ENCODE measurements around the gene PNP.
A peak's percentile ranks its signal among the peaks of the same experiment; 100 is the strongest.

The PNP gene

GRCh38 chr14:20498622-20499021 lies 29.4 kb downstream of the PNP start:
- Histone ChIP-seq H3K27ac (peak overlapping the region; percentile 89), H3K9ac (peak overlapping the region; percentile 28; the same call in 1 of the 2 replicates), H4K20me1 (ENCODE audit: insufficient read depth) (no peaks in the 10 kb centered on the region), H2AFZ (ENCODE audit: low read depth) (peak overlapping the region; percentile 56), H3K79me2 (ENCODE audit: insufficient read depth, low read depth) (no peaks in the 10 kb centered on the region), H3K27me3 (ENCODE audit: insufficient read depth, low read depth) (no peaks in the 10 kb centered on the region), H3K4me3 (IDR thresholded peaks at IDR 0.05; ENCODE audit: insufficient read depth, low read depth, low read length) (no peak overlapping the region), H3K4me2 (peak overlapping the region; percentile 99), H3K4me1 (ENCODE audit: low read depth, poor library complexity, severe bottlenecking) (peaks cover 66% of the 10 kb centered on the region), H3K36me3 (ENCODE audit: insufficient read depth) (no peaks in the 10 kb centered on the region)
- no peak for TF ChIP-seq CTCF (conservative IDR thresholded peaks at IDR 0.05; ENCODE audit: low read depth, low read length)

DNA sequence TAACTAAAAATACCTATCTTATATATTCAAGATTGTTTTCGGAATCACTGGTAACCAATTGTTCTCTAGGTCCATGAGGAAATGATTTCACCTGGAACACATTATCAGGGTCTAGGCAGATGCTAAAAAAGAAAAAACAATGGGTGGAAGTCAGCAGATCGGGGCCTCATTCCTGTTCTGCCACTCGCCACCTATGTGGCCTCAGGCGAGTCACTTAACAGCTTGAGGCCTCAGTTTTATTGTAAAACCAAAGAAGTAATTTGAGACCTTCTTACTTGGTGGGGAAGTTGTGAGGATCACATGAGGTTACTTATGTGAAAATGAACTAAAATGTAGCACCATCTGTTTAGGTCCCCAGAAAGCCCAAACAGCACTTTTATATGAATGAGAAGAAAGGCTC lies 29.9 kb downstream of the PNP start:
- TF ChIP-seq CTCF (conservative IDR thresholded peaks at IDR 0.05; ENCODE audit: low read depth, low read length), result no peak
- peak overlapping the region; percentile 56; the same call in 1 of the 2 replicates for H2AFZ ChIP-seq (ENCODE audit: low read depth)
- peak overlapping the region; percentile 89 for H3K27ac ChIP-seq
- peak overlapping the region; percentile 28; the same call in 1 of the 2 replicates for H3K9ac ChIP-seq
- no peaks in the 10 kb centered on the region for H3K79me2 ChIP-seq (ENCODE audit: insufficient read depth, low read depth)
- no peaks in the 10 kb centered on the region for H4K20me1 ChIP-seq (ENCODE audit: insufficient read depth)
- H3K4me3 ChIP-seq (IDR thresholded peaks at IDR 0.05; ENCODE audit: insufficient read depth, low read depth, low read length), result no peak overlapping the region
- H3K4me1 ChIP-seq (ENCODE audit: low read depth, poor library complexity, severe bottlenecking), result peaks cover 61% of the 10 kb centered on the region
- no peaks in the 10 kb centered on the region for H3K27me3 ChIP-seq (ENCODE audit: insufficient read depth, low read depth)
- H3K36me3 ChIP-seq (ENCODE audit: insufficient read depth), result no peaks in the 10 kb centered on the region
- H3K4me2 ChIP-seq, result peak overlapping the region; percentile 99

GRCh38 chr14:20499881-20500280 lies 30.7 kb downstream of the PNP start:
- H3K4me2 ChIP-seq, result peak overlapping the region; percentile 99
- H2AFZ ChIP-seq (ENCODE audit: low read depth), result peak overlapping the region; percentile 56

DNA sequence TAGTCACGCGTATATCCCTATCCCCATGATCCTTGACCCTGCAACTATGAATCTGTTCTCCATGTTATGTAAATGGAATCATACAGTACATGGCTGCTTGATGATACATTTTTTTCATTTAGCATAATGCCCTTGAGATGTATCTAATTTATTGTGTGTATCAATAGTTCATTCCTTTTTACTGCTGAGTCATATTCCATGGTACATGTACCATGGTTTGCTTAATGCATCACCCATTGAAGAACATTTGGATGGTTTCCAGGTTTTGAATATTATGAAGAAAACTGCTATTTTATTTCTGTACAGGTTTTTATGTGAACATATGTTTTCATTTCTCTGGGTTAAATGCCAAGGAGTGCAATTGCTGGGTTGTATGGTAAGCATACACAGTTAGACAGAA lies 32.1 kb downstream of the PNP start:
- no peaks in the 10 kb centered on the region for H3K79me2 ChIP-seq (ENCODE audit: insufficient read depth, low read depth)
- no peak overlapping the region for H2AFZ ChIP-seq (ENCODE audit: low read depth)
- H3K4me1 ChIP-seq (ENCODE audit: low read depth, poor library complexity, severe bottlenecking), result peaks cover 44% of the 10 kb centered on the region
- H3K4me2 ChIP-seq, result no peak overlapping the region
- no peaks in the 10 kb centered on the region for H3K36me3 ChIP-seq (ENCODE audit: insufficient read depth)
- no peaks in the 10 kb centered on the region for H3K27me3 ChIP-seq (ENCODE audit: insufficient read depth, low read depth)
- H3K4me3 ChIP-seq (IDR thresholded peaks at IDR 0.05; ENCODE audit: insufficient read depth, low read depth, low read length), result no peak overlapping the region
- H4K20me1 ChIP-seq (ENCODE audit: insufficient read depth), result no peaks in the 10 kb centered on the region
- no peak overlapping the region for H3K9ac ChIP-seq
- H3K27ac ChIP-seq, result no peak overlapping the region
- no peak for TF ChIP-seq CTCF (conservative IDR thresholded peaks at IDR 0.05; ENCODE audit: low read depth, low read length)

More at GRCh38 chr14:20499881-20500280, 30.7 kb downstream of the PNP start:
- no peak for TF ChIP-seq CTCF (conservative IDR thresholded peaks at IDR 0.05; ENCODE audit: low read depth, low read length)
- Histone ChIP-seq H3K4me1 (ENCODE audit: low read depth, poor library complexity, severe bottlenecking) (peaks cover 59% of the 10 kb centered on the region), H3K36me3 (ENCODE audit: insufficient read depth) (no peaks in the 10 kb centered on the region), H3K4me3 (IDR thresholded peaks at IDR 0.05; ENCODE audit: insufficient read depth, low read depth, low read length) (no peak overlapping the region), H3K79me2 (ENCODE audit: insufficient read depth, low read depth) (no peaks in the 10 kb centered on the region), H3K27ac (peak overlapping the region; percentile 89), H3K9ac (peak overlapping the region; percentile 28; the same call in 1 of the 2 replicates), H3K27me3 (ENCODE audit: insufficient read depth, low read depth) (no peaks in the 10 kb centered on the region), H4K20me1 (ENCODE audit: insufficient read depth) (no peaks in the 10 kb centered on the region)

Data from KMS-11 (cell line).